ENCODE results near the gene SCUBE1. TPM values are rescaled to one million over a fixed set of nuclear protein-coding genes. Genes with fewer than 3 reads are reported as not detected.

The SCUBE1 gene
- total RNA-seq, 4 donors from 2014 or later: 0.38 to 4.0 (median 2.1) TPM

DNA sequence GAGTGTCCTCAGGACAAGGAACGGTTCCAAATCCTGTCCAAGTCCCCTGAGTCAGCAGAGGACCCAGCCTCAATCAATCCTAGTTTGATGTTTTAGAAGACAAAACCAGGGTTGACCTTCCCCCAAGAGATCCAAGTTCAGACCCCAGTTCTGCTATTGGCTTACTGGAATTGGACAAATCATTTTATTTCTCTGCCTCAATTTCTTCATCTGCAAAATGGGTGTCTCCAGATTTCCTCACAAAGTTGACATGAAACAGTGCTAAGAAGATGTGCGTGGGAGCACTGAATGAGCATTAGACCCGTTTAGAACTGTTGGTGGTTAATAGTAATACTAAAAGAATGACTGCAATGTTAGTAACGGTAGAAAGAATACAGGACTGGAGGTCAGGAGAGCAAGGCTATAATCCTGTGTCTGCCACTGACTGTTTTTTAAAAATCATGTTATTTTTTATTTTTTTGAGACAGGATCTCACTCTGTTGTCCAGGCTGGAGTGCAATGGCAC, 32.8 kb upstream of the SCUBE1 start:
- DNase-seq: no peak
- intact Hi-C loops (cut with DNase I): loop anchor here (5.0 kb wide), 1 partner anchor 104 kb away; no protein-coding TSS in a partner anchor
- Histone ChIP-seq H3K27me3 (peaks cover 0 to 66% (median 2%) of the 10 kb centered on the region in 4 donors), H3K4me1 (peaks cover 0 to 17% (median 0%) of the 10 kb centered on the region in 3 donors), H3K4me3 (no peak overlapping the region), H3K9me3 (peaks cover 0 to 9% (median 0%) of the 10 kb centered on the region in 3 donors), H3K36me3 (no peaks in the 10 kb centered on the region), H3K27ac (no peak overlapping the region)
- WGBS, 2 donors: 63 to 70% methylated on average over 4 of the region's 4 CpGs
- TF ChIP-seq, protein P1, sequence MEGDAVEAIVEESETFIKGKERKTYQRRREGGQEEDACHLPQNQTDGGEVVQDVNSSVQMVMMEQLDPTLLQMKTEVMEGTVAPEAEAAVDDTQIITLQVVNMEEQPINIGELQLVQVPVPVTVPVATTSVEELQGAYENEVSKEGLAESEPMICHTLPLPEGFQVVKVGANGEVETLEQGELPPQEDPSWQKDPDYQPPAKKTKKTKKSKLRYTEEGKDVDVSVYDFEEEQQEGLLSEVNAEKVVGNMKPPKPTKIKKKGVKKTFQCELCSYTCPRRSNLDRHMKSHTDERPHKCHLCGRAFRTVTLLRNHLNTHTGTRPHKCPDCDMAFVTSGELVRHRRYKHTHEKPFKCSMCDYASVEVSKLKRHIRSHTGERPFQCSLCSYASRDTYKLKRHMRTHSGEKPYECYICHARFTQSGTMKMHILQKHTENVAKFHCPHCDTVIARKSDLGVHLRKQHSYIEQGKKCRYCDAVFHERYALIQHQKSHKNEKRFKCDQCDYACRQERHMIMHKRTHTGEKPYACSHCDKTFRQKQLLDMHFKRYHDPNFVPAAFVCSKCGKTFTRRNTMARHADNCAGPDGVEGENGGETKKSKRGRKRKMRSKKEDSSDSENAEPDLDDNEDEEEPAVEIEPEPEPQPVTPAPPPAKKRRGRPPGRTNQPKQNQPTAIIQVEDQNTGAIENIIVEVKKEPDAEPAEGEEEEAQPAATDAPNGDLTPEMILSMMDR (IDR thresholded peaks at IDR 0.05): no peak
- TF ChIP-seq POLR2A (IDR thresholded peaks at IDR 0.05): no peak

DNA sequence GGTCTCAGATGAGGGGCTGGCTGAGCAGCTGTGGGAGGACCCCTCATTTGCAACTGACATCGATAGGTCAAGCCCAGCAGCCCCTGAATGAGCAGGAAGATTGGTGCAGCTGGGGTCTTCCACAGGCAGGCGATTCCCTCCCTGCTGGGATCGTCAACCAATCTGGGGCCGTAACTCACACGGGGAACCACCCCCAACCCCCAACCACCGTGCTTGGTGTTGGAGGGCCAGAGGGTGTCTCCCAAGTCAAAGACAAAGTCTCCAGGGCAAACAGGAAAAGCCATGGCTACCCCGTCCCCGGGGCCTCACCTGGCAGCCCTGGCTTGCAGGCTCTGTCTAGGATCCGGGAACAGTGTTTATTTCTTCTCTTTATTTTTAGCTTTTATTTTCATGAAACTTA, 26.9 kb upstream of the SCUBE1 start:
- H3K9me3 ChIP-seq: peaks cover 0 to 7% (median 0%) of the 10 kb centered on the region in 3 donors
- no peak overlapping the region for H3K4me3 ChIP-seq
- WGBS, 2 donors: 11 to 16% methylated on average over 5 to 8 of the region's 9 CpGs
- H3K36me3 ChIP-seq: no peaks in the 10 kb centered on the region
- no peak for TF ChIP-seq POLR2A (IDR thresholded peaks at IDR 0.05)
- TF ChIP-seq, protein P1 (IDR thresholded peaks at IDR 0.05): no peak
- no peak for DNase-seq
- H3K27ac ChIP-seq: no peak overlapping the region
- H3K27me3 ChIP-seq: peaks cover 0 to 87% (median 2%) of the 10 kb centered on the region in 4 donors
- H3K4me1 ChIP-seq: no peaks in the 10 kb centered on the region
- intact Hi-C loops (cut with DNase I): no loop called here

DNA sequence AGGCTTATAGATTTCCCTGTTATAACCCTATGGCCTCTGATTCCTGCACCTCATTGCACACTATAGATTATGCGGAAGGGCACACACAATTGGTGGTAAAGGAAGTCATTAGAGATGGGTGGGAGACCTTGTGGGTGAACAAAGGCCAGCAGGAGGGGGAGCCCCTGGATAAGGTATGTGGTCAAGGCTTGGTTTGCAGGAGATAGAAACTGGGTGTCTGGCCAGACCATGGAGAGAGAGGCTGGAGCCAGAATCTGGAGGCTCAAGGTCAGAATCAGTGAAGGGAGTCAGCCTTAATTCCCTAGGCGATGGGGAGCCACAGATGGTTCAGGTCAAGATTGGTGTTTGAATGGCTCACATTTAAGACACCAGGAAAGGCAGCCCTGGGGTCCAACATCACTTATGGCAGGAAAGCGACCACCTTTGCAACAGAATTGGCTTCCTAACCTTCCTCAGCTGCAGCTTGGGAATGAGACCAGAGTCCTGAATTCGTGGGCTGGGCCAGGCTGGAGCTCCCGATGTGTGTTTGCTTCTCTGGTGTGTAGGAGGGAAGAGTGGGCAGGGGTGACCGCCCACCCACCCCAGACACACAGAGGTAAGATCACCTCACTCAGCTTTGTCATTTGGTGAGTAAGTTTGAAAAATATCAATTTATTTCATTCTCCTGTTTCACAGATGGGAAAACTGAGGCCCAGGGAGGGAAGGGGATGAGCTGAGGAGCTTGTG, 22.7 kb upstream of the SCUBE1 start:
- intact Hi-C loops (cut with DNase I): no loop called here
- Histone ChIP-seq H3K27ac (no peak overlapping the region), H3K27me3 (peaks cover 0 to 76% (median 0%) of the 10 kb centered on the region in 4 donors), H3K36me3 (no peaks in the 10 kb centered on the region), H3K4me3 (no peak overlapping the region), H3K4me1 (no peaks in the 10 kb centered on the region), H3K9me3 (no peaks in the 10 kb centered on the region)
- TF ChIP-seq, protein P1 (IDR thresholded peaks at IDR 0.05): no peak
- TF ChIP-seq POLR2A (IDR thresholded peaks at IDR 0.05): no peak
- WGBS, 2 donors: 76 to 88% methylated on average over 4 to 6 of the region's 6 CpGs
- DNase-seq: no peak

DNA sequence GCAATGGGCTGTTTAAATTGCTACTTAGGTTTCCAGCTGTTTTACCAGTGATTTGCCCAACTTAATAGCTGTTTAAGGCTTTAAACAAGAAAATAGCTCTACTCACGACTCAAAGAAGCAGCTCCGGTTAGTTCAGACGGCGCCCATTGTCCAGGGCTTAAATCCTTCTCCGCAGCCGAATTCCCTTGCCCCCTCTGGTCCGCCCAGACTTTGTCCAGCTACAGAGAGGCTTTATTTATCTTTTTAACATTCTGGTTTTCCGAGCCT, 20.9 kb upstream of the SCUBE1 start:
- H3K27me3 ChIP-seq: peaks cover 0 to 68% (median 0%) of the 10 kb centered on the region in 4 donors
- no peaks in the 10 kb centered on the region for H3K4me1 ChIP-seq
- H3K9me3 ChIP-seq: no peaks in the 10 kb centered on the region
- intact Hi-C loops (cut with DNase I): no loop called here
- H3K4me3 ChIP-seq: no peak overlapping the region
- 48 to 74% methylated on average over 7 to 8 of the region's 8 CpGs for WGBS, 2 donors
- DNase-seq: no peak
- TF ChIP-seq, protein P1 (IDR thresholded peaks at IDR 0.05): no peak
- TF ChIP-seq POLR2A (IDR thresholded peaks at IDR 0.05): no peak
- H3K36me3 ChIP-seq: no peaks in the 10 kb centered on the region
- H3K27ac ChIP-seq: no peak overlapping the region

DNA sequence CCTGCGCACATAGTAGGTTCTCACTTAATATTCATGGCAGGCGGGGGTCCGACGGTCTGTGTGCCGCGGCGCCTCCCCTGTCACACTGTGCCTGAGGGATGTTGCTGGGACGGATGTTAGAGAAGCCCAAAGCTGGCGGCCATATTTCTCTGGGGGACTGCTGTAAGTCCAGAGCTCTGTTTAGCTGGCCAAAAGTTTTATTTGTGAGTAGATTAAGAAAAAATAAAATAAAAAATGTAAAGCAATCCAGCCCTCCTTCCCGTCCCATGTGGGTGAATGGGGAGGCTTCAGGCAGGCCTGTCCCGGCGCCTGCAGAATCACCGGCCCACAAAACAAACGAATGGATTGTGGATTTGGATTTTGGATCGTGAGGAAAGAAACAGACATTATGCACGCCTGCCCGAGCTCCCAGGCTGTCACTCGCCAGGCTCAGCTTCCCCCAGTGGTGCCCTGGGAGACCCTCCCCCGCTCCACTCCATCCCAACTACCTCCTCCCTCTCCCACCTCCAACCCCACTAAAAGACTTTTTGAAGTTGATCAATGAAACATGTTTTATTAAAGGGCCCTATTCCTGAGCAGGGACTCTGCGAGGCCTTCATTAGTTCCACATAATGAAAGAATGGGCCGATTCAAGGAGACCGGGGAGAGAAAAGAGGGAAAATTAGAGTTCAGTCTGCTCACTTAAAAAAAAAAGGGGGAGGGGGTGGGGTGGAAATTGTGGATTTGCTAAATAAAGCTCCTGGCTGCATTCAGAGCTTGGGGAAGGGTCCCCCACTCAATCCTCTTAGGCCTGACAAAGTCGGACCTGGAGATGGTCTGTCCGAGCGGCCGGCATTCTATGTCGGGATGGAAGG, 20.4 kb upstream of the SCUBE1 start:
- 71 to 82% methylated on average over 23 to 27 of the region's 27 CpGs for WGBS, 2 donors
- Histone ChIP-seq H3K36me3 (no peaks in the 10 kb centered on the region), H3K9me3 (no peaks in the 10 kb centered on the region), H3K27ac (no peak overlapping the region), H3K27me3 (peaks cover 0 to 62% (median 0%) of the 10 kb centered on the region in 4 donors), H3K4me1 (no peaks in the 10 kb centered on the region), H3K4me3 (no peak overlapping the region)
- no peak for DNase-seq
- TF ChIP-seq, protein P1 (IDR thresholded peaks at IDR 0.05): no peak
- no peak for TF ChIP-seq POLR2A (IDR thresholded peaks at IDR 0.05)
- intact Hi-C loops (cut with DNase I): no loop called here

Measured in esophagus squamous epithelium (tissue), 5 donors.